NCI-H2107 treated with DMSO at 0.1 percent for 48 hours (cell line): ENCODE results near the gene ASF1A.

Experiments used
- DNase-seq: peaks from one replicate; lab custom pipeline; 2025; ENCODE audit not compliant: unreplicated experiment; lab: John Stamatoyannopoulos, UW

Gene ASF1A

GRCh38 chr6:118912646-118913045 lies 18.7 kb downstream of the ASF1A start:
- DNase-seq, result no peak

- no peak for DNase-seq
Observed at GRCh38 chr6:118913161-118913560, 19.2 kb downstream of the ASF1A start.

- no peak for DNase-seq
Observed at GRCh38 chr6:118914598-118914997, 20.6 kb downstream of the ASF1A start.

- DNase-seq, result no peak
Observed at GRCh38 chr6:118917546-118918328, 23.8 kb downstream of the ASF1A start.

- DNase-seq, result no peak
Observed at GRCh38 chr6:118918329-118918725, 24.4 kb downstream of the ASF1A start.

- DNase-seq, result no peak
Observed at GRCh38 chr6:118921084-118921483, 27.1 kb downstream of the ASF1A start.

- no peak for DNase-seq
Observed at GRCh38 chr6:118923035-118923434, 29.1 kb downstream of the ASF1A start.

- DNase-seq, result no peak
Observed at GRCh38 chr6:118930680-118931079, 36.7 kb downstream of the ASF1A start.

- DNase-seq, result no peak
Observed at GRCh38 chr6:118931436-118931835, 37.5 kb downstream of the ASF1A start.

GRCh38 chr6:118932421-118932820 lies 38.5 kb downstream of the ASF1A start:
- DNase-seq, result no peak

GRCh38 chr6:118933855-118934460 lies 40.0 kb downstream of the ASF1A start:
- peak; percentile 32 for DNase-seq

- DNase-seq, result peak; percentile 77
Observed at GRCh38 chr6:118934461-118935330, 40.7 kb downstream of the ASF1A start, which contains the start of gene MCM9. Gene MCM9, minus strand, starts transcription at chr6:118935159. Its CDS starts 3,436 bp downstream, at chr6:118931723.

- no peak for DNase-seq
Observed at GRCh38 chr6:118935331-118935668, 41.3 kb downstream of the ASF1A start.

- no peak for DNase-seq
Observed at GRCh38 chr6:118935978-118936703, 42.2 kb downstream of the ASF1A start.

GRCh38 chr6:118939683-118940082 lies 45.7 kb downstream of the ASF1A start:
- DNase-seq, result no peak

- DNase-seq, result no peak
Observed at GRCh38 chr6:118940770-118941169, 46.8 kb downstream of the ASF1A start.

GRCh38 chr6:118945217-118945616 lies 51.3 kb downstream of the ASF1A start:
- no peak for DNase-seq

GRCh38 chr6:118952683-118953082 lies 58.7 kb downstream of the ASF1A start:
- no peak for DNase-seq

GRCh38 chr6:118953391-118953790 lies 59.4 kb downstream of the ASF1A start:
- no peak for DNase-seq
